Hippocampal formation (tissue), 2 donors: ENCODE data around the gene ZNF511.
A peak's percentile ranks its signal among the peaks of the same experiment; 100 is the strongest.
"Not testable (repeated sequence)": the region's sequence is repeated elsewhere in the genome, so short reads cannot be mapped to it uniquely, and the experiment has no call there.

Experiments
- DNase-seq, 2 donors: peaks; one replicate each; lab custom pipeline; 2025; lab: John Stamatoyannopoulos, UW

ZNF511 gene

GRCh38 chr10:133314911-133315310 is 6.2 kb downstream of the ZNF511 start:
- no peak for DNase-seq

- no peak for DNase-seq
These were observed 7.1 kb downstream of the ZNF511 start for GRCh38 chr10:133315847-133316246.

GRCh38 chr10:133316266-133316665 is 7.6 kb downstream of the ZNF511 start:
- no peak for DNase-seq

GRCh38 chr10:133316732-133317131 is 8.0 kb downstream of the ZNF511 start:
- DNase-seq: no peak

GRCh38 chr10:133318494-133319127 is 9.9 kb downstream of the ZNF511 start:
- DNase-seq: no peak

- not testable (repeated sequence) for DNase-seq
These were observed 12.2 kb downstream of the ZNF511 start for GRCh38 chr10:133320852-133321422.

GRCh38 chr10:133322064-133322709 is 13.5 kb downstream of the ZNF511 start:
- not testable (repeated sequence) for DNase-seq

GRCh38 chr10:133324198-133324792 is 15.6 kb downstream of the ZNF511 start:
- no peak for DNase-seq

- no peak for DNase-seq
These were observed 16.1 kb downstream of the ZNF511 start for GRCh38 chr10:133324857-133325260.

GRCh38 chr10:133325440-133326222 is 16.9 kb downstream of the ZNF511 start:
- DNase-seq: no peak

- no peak for DNase-seq
These were observed 17.5 kb downstream of the ZNF511 start for GRCh38 chr10:133326223-133326551.

- no peak for DNase-seq
These were observed 18.3 kb downstream of the ZNF511 start for GRCh38 chr10:133326745-133327650.

- no peak for DNase-seq
These were observed 19.1 kb downstream of the ZNF511 start for GRCh38 chr10:133327651-133328357.

GRCh38 chr10:133328358-133329343 is 19.9 kb downstream of the ZNF511 start:
- DNase-seq: no peak

GRCh38 chr10:133329491-133330202 is 20.9 kb downstream of the ZNF511 start:
- peak; percentile 71 to 81 for DNase-seq

GRCh38 chr10:133332936-133333699 is 24.4 kb downstream of the ZNF511 start:
- DNase-seq: no peak

- DNase-seq: no peak
These were observed 26.0 kb downstream of the ZNF511 start for GRCh38 chr10:133334503-133335245.
